MM.1S (cell line): ENCODE measurements around the gene PPP1R37.

Source experiments
- DNase-seq: peaks from one replicate; pipeline ENCODE4 v3.0.0-alpha.2; 2015
- H2AFZ ChIP-seq: fragments of 300-600 bp; sonication (generic); 2 replicates; pipeline ENCODE4 v1.6.0; 2016; ENCODE audit warnings: antibody characterized with exemption, low read length
- H3F3A ChIP-seq: fragments of 300-600 bp; sonication (generic); 2 replicates; pipeline ENCODE4 v1.6.1; 2016; ENCODE audit warnings: mild to moderate bottlenecking, antibody characterized with exemption, low read length, moderate library complexity, mixed read lengths; ENCODE audit not compliant: insufficient read depth
- H3K27ac ChIP-seq: fragments of 300-600 bp; sonication (generic); 2 replicates; pipeline ENCODE4 v1.5.1; 2016; ENCODE audit warnings: mild to moderate bottlenecking, low read length
- H3K27me3 ChIP-seq: fragments of 300-600 bp; sonication (generic); replicated peaks from 2 replicates; pipeline ENCODE4 v1.6.0; 2016; ENCODE audit warnings: low read length; ENCODE audit not compliant: insufficient read depth
- H3K36me3 ChIP-seq: fragments of 300-600 bp; sonication (generic); replicated peaks from 2 replicates; pipeline ENCODE4 v1.6.1; 2016; ENCODE audit warnings: mild to moderate bottlenecking, low read length, mixed read lengths; ENCODE audit not compliant: insufficient read depth
- H3K4me1 ChIP-seq: fragments of 300-600 bp; sonication (generic); 2 replicates; pipeline ENCODE4 v1.6.1; 2016; ENCODE audit warnings: low read length, mixed read lengths
- H3K4me2 ChIP-seq: fragments of 300-600 bp; sonication (generic); 2 replicates; pipeline ENCODE4 v1.6.0; 2016; ENCODE audit warnings: low read depth, low read length
- H3K4me3 ChIP-seq: fragments of 300-600 bp; sonication (generic); 2 replicates; pipeline ENCODE4 v1.5.1; 2016; ENCODE audit warnings: low read length, mixed read lengths
- H3K79me2 ChIP-seq: fragments of 300-600 bp; sonication (generic); 2 replicates; pipeline ENCODE4 v1.6.1; 2016; ENCODE audit warnings: mixed run types, low read length, mixed read lengths
- H3K9ac ChIP-seq: fragments of 300-600 bp; sonication (generic); 2 replicates; pipeline ENCODE4 v1.6.1; 2016; ENCODE audit warnings: low read length, mixed read lengths
- H3K9me2 ChIP-seq: fragments of 300-600 bp; sonication (generic); replicated peaks from 2 replicates; pipeline ENCODE4 v1.6.1; 2016; ENCODE audit warnings: mild to moderate bottlenecking, low read length, mixed read lengths; ENCODE audit not compliant: insufficient read depth
- H3K9me3 ChIP-seq: fragments of 300-600 bp; sonication (generic); replicated peaks from 2 replicates; pipeline ENCODE4 v1.6.1; 2016; ENCODE audit warnings: mild to moderate bottlenecking, low read length, mixed read lengths; ENCODE audit not compliant: insufficient read depth
- H4K20me1 ChIP-seq: fragments of 300-600 bp; sonication (generic); 2 replicates; pipeline ENCODE4 v1.6.1; 2016; ENCODE audit warnings: mild to moderate bottlenecking, low read length, moderate library complexity, mixed read lengths; ENCODE audit not compliant: insufficient read depth
- EZH2 ChIP-seq: fragments of 300-600 bp; sonication (generic); optimal IDR thresholded peaks from 2 replicates; pipeline ENCODE3; 2017; ENCODE audit warnings: low read depth, mild to moderate bottlenecking, antibody characterized with exemption, low read length, mixed read lengths
- EZH2phosphoT487 ChIP-seq: fragments of 300-600 bp; sonication (generic); IDR thresholded peaks from 2 replicates; pipeline ENCODE4 v1.6.1; 2018; ENCODE audit warnings: antibody characterized with exemption, low read length
- TF ChIP-seq, protein P1 (sequence below): fragments of 300-600 bp; sonication (generic); IDR thresholded peaks from 2 replicates; pipeline ENCODE4 v1.5.1; 2016; ENCODE audit warnings: antibody characterized with exemption, low read length, mixed read lengths

The PPP1R37 gene

DNA sequence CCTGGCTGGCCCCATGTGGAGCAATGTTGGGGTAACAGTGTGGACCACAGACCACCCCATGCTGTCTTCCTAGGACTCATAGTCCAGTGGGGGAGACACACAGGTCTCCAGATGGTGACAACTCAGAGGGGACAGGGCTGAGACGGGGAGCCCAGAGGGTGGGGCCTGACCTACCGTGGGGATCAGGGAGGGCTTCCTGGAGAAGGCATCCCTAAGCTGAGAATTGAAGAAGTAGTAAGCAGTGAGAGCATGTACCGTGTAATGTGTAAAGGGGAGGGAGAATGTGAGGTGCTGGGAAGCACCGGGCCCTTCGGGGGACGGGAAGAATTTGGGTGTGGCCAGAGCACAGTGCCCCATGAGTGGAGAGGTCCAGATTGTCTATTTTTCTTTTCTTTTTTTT lies 31.0 kb downstream of the PPP1R37 start:
- H3K9me2 ChIP-seq, result no peaks in the 10 kb centered on the region
- H3K27ac ChIP-seq, result no peak overlapping the region
- H3K36me3 ChIP-seq, result no peaks in the 10 kb centered on the region
- no peak for DNase-seq
- H3K4me2 ChIP-seq, result no peak overlapping the region
- H3K4me3 ChIP-seq, result no peak overlapping the region
- TF ChIP-seq, protein P1, sequence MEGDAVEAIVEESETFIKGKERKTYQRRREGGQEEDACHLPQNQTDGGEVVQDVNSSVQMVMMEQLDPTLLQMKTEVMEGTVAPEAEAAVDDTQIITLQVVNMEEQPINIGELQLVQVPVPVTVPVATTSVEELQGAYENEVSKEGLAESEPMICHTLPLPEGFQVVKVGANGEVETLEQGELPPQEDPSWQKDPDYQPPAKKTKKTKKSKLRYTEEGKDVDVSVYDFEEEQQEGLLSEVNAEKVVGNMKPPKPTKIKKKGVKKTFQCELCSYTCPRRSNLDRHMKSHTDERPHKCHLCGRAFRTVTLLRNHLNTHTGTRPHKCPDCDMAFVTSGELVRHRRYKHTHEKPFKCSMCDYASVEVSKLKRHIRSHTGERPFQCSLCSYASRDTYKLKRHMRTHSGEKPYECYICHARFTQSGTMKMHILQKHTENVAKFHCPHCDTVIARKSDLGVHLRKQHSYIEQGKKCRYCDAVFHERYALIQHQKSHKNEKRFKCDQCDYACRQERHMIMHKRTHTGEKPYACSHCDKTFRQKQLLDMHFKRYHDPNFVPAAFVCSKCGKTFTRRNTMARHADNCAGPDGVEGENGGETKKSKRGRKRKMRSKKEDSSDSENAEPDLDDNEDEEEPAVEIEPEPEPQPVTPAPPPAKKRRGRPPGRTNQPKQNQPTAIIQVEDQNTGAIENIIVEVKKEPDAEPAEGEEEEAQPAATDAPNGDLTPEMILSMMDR, result no peak
- TF ChIP-seq EZH2phosphoT487, result no peak
- TF ChIP-seq EZH2, result no peak
- H4K20me1 ChIP-seq, result no peaks in the 10 kb centered on the region
- H3K9me3 ChIP-seq, result no peaks in the 10 kb centered on the region
- no peak overlapping the region for H3K9ac ChIP-seq
- no peaks in the 10 kb centered on the region for H3K27me3 ChIP-seq
- H3F3A ChIP-seq, result peaks cover 7% of the 10 kb centered on the region
- H2AFZ ChIP-seq, result no peak overlapping the region
- H3K79me2 ChIP-seq, result peaks cover 95% of the 10 kb centered on the region
- peaks cover 13% of the 10 kb centered on the region for H3K4me1 ChIP-seq

DNA sequence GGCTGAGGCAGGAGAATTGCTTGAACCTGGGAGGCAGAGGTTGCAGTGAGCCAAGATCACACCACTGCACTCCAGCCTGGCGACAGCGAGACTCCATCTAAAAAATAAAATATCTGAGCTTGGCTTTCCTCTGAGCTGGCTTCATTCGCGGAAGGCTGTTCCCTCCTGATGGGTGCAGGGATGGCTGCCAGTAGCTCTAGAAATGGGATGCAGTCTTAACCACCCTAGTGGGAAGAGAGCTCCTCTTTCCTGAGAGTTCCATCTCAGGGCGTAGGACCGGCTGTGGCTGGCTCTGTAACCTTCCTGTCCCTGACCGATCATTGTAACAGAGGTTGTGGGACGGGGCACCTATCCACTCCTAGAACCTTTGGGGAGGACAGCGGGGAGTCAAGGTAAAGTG lies 32.4 kb downstream of the PPP1R37 start:
- no peak overlapping the region for H3K9ac ChIP-seq
- TF ChIP-seq EZH2phosphoT487, result no peak
- TF ChIP-seq, protein P1, result no peak
- no peak for TF ChIP-seq EZH2
- H3K27me3 ChIP-seq, result no peaks in the 10 kb centered on the region
- no peak overlapping the region for H3K4me3 ChIP-seq
- H3K9me2 ChIP-seq, result no peaks in the 10 kb centered on the region
- H3K79me2 ChIP-seq, result peaks cover 96% of the 10 kb centered on the region
- no peaks in the 10 kb centered on the region for H3K36me3 ChIP-seq
- H3K4me2 ChIP-seq, result no peak overlapping the region
- no peaks in the 10 kb centered on the region for H3K9me3 ChIP-seq
- no peaks in the 10 kb centered on the region for H3F3A ChIP-seq
- no peak for DNase-seq
- H2AFZ ChIP-seq, result no peak overlapping the region
- no peak overlapping the region for H3K27ac ChIP-seq
- H3K4me1 ChIP-seq, result peaks cover 7% of the 10 kb centered on the region
- no peaks in the 10 kb centered on the region for H4K20me1 ChIP-seq

- Histone ChIP-seq H3K9me3 (no peaks in the 10 kb centered on the region), H3K4me2 (no peak overlapping the region), H3K27me3 (no peaks in the 10 kb centered on the region), H3K4me1 (peaks cover 14% of the 10 kb centered on the region), H3K9me2 (no peaks in the 10 kb centered on the region), H3K79me2 (peaks cover 96% of the 10 kb centered on the region), H3K9ac (no peak overlapping the region), H3K36me3 (no peaks in the 10 kb centered on the region), H3F3A (no peaks in the 10 kb centered on the region), H3K27ac (no peak overlapping the region), H3K4me3 (no peak overlapping the region), H4K20me1 (no peaks in the 10 kb centered on the region), H2AFZ (no peak overlapping the region)
- peak; percentile 52 for DNase-seq
- TF ChIP-seq EZH2phosphoT487, result no peak
- TF ChIP-seq, protein P1, result peak; percentile 91
Observed at GRCh38 chr19:45125975-45126493, 33.1 kb downstream of the PPP1R37 start.
